HG02840 (cell line): Measurements from ENCODE around the gene HSPA12B.

Experiments used
- ATAC-seq: cut with Tn5 transposase; IDR thresholded peaks from one replicate; pipeline ENCODE4 v1.9.1; 2021; ENCODE audit warnings: mild to moderate bottlenecking, moderate library complexity, moderate number of reproducible peaks; ENCODE audit not compliant: unreplicated experiment, low FRiP score

HSPA12B gene, protein sequence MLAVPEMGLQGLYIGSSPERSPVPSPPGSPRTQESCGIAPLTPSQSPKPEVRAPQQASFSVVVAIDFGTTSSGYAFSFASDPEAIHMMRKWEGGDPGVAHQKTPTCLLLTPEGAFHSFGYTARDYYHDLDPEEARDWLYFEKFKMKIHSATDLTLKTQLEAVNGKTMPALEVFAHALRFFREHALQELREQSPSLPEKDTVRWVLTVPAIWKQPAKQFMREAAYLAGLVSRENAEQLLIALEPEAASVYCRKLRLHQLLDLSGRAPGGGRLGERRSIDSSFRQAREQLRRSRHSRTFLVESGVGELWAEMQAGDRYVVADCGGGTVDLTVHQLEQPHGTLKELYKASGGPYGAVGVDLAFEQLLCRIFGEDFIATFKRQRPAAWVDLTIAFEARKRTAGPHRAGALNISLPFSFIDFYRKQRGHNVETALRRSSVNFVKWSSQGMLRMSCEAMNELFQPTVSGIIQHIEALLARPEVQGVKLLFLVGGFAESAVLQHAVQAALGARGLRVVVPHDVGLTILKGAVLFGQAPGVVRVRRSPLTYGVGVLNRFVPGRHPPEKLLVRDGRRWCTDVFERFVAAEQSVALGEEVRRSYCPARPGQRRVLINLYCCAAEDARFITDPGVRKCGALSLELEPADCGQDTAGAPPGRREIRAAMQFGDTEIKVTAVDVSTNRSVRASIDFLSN

DNA sequence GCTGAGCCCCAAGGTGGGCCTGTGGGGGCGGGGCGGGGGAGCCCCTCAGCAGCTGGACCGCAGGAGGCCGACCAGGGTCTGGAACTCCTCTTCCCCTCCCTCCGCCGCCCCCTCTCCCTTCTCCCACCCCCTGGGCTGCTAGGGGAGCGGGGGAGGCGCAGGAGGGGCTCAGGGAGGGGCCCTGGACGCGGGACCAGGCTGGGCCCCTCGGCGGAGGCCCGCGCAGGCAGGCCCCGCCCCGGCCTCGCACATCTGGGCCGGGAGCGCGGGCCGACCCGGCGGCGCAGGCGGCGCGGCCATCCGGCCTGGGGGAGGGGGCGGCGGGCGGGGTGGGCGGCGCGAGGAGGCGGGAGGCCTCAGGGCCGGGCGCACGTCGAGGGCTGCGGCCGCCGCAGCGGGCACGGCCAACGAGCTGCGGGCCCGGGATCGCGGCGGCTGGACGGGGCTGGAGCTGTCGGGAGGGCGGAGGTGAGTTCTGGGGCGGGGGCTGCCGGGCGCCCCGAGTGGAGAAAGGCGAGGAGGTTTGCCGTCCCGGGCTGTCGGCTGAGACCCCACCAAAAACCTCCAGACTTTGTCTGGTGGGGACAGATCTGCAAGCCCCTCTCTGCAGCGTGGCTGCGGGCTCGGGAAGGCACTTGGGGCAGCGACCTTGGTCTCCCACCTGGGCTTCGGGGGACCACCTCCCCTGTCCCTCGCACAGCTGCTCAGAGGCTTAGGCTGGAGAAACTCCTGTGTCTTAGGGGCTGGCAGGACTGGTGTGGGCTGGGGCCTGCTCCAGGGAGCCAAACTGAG, at the start of gene HSPA12B:
TSS of gene HSPA12B (plus strand) at position 359 of the 792 bp plus-strand sequence. CDS start 5,990 bp downstream, outside the sequence.
- no peak for ATAC-seq

DNA sequence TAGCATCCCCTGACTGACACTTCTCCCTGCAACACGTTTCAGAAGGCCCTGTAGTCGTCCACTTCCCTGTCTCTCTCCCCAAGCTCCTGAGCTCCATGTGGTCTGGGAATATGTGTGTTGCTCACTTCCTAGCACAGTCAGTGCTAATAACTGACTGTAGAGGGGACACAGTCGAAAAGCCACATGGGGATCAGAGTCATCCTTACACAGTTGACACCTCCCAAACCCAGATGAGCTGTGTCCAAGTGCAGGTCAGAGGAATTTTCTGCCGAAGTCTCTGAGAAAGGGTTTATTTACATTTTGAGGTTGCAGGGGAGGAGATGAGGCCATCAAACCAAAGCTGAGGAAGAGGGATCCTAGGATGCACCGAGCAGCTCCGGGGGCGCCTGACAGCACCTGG, 47.1 kb upstream of the HSPA12B start:
- no peak for ATAC-seq

DNA sequence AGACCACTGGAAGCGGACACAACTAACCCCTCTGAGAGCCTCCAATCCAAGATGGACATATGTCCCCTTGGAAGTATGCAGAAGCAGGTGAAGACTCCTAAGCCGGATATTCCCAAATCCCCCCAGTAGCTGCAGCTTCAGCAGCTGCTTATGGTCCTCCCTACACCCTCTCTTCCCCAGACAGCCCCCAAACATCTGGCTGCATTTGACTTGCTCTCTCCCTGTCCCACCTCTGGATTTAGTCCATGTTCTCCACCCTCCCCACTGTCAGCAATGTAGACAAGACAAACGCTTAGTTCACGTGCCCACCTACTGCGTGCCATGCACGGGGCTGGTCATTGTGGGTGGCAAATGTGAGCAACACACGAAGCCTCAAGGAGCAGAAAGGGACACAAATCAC, 46.1 kb upstream of the HSPA12B start:
- no peak for ATAC-seq

DNA sequence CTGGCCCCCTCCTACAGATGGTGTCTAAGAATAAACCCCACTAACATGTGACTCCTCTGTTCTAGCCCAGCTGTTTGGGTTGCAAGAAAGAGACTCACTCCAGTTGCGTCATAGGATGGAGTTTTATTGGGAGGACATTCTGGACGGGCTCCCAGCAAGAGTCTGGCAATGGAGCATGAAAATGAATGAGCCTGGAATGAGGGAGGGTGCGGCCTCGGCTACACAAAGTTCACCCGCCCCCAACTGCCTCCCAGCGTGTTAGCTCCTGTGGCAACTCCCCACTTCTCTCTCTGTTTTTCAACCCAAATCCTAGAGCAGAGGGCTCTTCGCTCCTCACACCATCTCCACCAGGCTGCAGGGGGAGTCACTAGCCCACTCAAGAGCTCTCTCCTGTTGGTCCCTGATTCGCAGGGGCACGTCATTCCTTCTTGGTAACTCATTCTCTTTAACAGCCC, 45.6 kb upstream of the HSPA12B start:
- no peak for ATAC-seq

DNA sequence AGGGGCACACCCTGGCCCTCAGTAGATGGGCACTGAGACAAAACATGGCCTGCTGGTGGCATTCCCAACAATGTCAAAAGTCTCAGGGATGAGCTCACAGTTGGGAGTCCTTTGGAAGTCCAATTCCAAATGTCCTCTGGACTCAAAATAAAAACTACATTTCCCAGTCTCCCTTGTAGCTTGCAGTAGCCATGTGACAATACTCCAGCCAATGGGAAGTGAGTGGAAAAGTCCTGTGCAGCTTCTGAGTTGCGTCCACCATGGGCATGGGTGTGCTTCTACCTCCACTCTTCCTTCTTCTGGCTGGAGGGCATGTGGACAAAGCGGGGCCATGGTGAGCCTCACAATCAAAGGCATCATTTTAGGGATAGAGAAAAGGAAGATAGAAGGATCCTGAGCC, 44.8 kb upstream of the HSPA12B start:
- ATAC-seq, result no peak

DNA sequence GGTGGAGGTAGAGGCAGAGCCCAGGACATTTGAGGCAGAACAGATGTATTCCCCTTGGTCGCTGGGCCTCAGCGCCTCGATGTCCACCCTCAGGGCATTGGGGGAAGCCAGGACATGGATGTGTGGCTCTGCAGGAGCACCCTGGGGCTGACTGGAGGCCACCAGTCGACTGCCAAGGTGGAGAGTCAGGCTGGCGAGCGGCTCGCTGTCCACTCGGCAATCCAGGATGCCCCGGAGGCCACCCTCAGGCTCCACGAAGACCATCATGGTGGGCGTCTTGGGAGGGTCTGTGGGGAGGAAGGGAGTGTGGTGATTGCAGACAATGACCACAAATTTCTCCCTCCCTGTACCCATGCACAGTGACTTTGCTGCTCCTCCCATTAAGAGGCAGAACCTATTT, 42.5 kb upstream of the HSPA12B start:
- no peak for ATAC-seq

DNA sequence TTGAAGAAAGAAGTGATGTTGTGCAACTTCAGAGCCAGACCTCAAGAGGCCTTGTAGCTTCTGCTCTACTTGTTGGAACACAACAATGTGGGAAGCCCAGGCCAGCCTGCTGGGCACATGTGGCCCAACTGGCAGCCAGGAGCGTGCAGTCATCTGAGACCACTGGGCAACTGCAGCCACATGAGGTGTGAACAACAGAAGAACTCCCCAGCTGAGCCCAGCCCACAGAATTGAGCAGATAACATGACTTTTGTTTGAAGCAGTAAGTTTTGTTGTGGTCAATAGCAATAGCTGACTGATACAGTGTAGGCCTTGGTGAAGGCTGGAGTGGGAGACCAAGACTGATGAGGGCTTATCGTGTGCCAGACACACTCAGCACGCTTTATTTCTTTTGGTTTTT, 42.1 kb upstream of the HSPA12B start:
- ATAC-seq, result no peak

DNA sequence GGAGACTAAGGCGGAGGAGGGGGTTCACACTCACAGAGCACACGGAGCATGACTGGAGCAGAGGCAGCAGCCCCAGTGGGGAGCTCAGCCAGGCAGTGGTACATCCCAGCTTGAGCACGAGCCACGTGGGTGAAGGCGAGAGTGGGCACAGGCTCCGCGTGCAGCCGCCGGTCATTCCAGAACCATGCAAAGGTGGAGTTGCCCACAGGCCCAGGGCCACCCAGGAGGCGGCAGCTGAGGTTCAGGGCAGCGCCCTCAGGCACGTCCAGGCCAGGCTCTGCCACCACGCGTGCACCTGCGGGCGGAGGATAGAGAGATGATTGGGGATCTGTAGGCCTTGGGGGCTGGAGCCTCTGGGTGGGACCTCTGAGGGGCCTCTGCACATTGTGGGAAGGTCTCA, 41.2 kb upstream of the HSPA12B start:
- ATAC-seq, result no peak

DNA sequence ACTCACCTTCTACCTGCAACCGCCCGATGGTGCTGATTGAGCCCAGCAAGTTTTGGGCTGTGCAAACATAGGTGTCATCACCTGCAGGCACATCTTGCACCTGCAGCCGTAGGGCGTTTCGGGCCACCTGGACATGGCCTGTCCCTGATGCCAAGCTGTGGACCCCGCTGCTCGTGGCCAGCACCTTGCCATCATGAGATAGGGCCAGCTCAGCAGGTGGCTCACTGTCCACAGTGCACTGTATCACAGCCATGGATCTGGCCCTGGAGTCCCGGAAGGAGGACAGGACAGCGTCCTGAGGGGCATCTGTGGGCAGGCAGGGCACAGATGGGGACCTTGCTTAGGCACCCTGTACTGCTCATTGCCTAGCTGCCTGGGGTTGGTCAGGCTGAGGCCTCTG, 40.6 kb upstream of the HSPA12B start:
- no peak for ATAC-seq

DNA sequence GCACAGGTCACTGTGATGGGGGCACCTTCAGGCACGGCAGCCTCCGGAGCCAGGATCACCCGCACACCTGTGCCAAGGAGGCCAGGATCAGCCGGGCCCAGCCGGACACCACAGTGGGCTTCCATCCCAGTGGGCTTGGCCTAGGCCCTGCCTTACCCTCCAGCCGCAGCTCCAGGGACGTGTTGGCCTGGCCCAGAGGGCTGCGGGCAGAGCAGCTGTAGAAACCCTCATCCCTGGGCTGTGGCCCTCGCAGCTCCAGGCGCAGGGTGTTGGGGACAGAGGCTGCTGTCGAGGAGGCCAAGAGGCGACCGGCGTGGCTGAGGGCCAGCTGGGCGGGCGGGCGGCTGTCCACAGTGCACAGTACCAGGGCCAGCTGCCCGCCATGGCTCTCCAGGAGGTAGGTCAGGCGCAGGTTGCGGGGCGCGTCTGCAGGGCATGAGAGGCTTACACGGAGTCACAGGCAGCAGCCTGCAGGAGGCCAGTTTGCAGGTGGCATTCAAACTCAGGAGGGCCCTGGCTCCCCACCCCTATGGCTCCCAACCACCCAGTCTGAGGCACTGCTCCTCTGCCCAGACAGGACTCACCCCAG, 39.7 kb upstream of the HSPA12B start:
- no peak for ATAC-seq

DNA sequence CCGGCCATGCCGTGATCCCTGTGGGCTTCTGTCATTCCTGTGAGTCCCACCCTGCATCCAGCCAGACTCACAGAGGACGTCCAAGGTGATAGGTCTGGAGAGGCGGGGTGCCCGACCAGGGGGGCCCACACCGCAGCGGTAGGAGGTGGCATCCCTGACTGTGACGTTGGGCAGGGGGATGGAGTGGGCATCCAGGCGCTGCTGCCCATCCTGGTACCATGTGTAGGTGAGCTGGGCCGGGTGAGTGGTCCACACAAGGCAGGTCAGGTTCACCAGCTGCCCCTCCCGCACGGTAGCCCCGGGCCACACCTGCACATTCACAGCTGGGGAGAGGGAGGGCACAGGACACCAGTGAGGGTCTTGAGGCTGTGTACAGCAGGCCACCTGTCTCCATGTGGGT, 39.1 kb upstream of the HSPA12B start:
- ATAC-seq, result no peak

DNA sequence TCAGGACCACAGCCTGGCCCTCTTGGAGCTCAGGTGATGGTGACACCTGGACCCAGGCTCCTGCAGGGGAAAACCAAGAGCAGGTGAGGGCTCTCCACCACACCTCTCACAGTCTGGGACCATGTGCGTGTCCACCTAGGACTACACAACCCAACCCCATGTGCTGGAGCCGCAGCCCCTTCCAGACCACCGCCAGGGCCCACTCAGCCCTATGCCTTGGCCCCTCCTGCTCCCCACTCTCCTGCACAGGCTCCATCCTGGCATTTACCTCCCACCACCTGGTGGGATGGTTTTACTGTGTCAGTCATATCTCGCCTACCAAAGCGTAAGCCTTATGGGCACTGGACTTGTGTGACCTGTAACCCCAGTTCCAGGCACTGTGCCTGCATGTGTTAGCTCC, 37.6 kb upstream of the HSPA12B start:
- ATAC-seq, result no peak

DNA sequence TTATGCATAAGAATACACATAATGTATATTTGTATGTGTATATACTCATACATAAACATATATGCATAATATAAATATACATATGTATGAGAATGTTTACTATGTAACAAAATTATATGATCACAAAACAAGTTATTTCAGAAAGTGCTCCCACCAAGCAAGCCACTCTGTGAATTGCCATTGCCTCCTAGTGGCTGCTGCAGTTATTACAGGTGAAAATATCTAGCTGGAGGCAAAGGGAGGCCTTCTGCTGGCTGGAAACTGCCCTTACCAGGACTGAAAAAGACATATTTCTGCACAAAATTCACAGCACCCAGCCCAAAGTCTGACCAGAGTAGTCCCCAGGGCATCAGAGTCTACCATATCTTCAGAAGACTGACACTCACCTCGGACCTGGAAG, 36.3 kb upstream of the HSPA12B start:
- no peak for ATAC-seq

DNA sequence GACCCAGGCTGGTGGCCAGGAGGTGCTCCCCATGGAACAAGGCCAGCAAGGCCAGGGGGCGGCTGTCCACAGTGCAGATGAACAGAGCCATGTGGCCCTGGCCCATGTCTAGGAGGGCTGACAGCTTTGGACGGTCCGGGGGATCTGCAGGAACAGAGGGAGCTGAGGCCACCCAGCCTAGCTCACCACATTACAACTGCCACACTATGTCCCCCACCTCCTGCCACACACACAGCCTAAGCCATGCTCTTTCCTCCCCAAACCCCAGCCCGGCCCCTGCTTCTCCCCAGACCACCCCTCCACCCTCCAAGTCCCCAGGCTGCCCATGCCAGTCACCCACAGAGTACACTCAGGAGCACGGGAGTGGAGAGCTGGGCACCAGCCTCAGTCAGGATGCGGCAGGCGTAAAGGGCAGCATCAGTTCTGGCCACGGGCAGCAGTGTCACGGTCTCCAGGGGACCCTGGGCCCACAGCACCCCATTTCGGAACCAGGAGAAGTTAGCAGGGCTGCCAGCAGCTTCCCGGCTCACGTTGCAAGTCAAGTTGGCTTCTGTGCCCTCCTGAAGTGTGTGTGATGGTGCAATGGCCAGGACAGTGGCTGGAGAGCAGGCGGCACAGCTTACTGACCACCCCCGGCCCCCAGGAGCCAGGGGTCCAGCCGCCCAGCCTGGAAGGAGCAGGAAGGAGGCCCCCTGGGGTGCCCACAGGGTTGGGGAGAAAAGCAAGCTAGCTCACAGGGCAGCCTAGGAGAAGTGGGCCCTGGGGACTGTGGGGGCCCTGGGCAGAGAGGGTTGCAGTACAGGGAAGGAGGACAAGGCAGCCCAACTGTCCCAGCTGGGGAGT, 35.5 kb upstream of the HSPA12B start:
- ATAC-seq, result no peak

DNA sequence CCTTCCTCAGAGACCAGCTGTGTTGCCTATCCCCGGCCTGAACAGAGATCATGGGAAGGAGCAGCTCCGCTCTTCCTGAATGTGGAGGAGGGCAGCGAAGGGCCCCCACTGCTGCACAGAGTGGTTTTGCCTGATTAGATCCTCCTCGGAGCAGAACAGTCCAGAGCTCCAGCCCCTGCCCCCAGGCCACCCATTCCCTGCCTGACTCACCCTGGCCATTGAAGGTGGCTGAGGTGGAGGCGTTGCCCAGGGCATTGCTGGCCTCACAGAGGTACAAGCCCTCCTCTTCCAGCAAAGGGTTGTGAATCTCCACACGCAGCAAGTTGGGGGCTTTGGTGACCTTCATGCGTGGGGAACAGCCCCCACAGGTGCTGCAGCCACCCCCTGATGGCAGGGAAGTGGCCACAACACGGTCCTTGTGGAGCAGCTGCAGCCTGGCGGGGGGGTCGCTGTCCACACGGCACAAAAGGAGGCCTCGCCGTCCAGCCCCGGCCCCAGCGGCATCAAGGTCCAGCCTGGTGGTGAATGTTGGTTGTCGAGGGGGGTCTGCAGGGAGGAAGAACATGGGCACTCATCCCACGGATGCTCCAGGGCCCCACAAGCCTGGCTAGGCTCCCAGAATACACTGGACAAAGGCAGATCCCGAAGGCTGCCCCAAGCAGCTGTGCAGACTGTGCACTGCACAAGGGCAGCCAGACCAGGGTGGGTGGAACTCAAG, 34.7 kb upstream of the HSPA12B start:
- no peak for ATAC-seq

DNA sequence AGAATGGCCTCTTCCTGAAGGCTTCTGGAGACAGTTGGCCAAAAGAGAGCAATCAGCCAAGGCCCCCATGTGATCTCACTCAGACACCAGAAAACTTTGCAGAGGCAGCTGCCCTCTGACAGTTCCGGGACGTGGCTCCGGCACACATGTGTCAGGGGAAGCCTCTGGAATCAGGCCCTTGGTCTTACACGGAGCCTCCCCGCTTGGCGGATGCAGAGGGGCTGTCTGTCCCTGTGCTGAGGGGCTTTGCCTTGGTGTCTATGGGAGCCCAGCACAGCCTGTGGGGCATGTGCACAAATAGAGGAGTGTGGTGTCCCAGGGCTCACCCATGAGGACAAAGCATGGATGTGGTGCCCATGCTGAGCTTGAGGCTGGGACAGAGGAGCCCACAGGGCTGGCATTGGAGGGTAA, 33.9 kb upstream of the HSPA12B start:
- ATAC-seq, result no peak

DNA sequence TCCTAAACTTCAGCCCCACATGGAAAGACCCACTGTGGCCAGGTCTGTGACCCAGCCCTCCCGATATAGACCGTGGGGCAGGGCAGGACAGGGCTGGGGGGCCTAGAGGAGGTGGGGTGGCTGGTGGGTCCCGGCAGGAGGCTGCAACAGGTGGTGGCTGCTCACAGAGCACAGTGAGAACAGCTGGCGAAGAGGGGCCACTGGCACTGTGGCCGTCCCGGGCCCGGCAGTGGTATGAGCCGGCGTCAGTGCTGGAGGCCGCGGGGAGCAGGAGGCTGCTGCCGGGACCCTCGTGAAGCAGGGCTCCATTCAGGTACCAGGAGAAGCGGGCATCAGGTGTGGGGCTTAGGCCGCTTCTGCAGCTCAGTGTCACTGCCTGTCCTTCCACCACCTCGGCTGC, 33.4 kb upstream of the HSPA12B start:
- ATAC-seq, result no peak

DNA sequence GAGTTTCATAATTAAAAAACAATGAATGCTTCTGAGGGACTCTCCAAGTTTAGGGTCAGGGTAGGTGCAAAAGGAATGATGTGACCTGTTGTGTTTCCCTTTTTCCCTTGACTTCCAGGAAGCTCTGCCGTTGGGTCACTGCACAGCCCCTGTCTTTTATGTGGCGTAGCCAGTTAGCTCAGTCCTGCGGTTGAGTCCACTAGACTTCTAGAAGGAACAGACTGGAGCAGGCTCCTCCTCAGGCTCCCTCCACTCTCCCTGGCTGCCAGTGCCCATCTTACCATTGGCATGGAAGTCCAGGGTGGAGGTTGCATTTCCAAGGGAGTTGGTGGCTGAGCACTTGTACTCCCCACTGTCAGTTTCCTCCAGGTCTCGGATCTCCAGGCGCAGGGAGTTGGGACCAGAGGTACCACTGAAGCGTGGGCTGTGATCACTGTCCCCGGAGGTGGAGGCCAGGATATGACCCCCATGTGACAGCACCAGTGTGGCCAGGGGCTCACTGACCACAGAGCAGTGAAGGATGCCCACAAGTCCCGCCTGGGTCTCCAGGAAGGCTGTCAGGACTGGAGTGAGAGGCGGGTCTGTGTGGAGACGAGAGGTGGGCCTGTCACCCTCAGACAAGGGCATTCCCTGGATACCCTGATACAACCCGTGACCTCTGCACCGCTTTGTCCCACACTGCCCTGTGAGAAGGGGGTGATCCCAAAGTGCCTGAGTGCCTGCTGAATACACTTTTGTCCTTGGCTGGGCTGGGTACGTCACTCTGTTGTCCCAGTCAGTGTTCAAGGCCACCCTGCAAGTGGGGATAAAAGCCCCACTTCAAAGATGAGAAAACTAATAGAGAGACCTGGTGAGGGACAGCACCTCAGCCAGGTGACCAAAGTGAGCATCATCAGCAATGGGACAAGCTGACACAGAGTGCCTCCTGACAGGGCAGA, 31.2 kb upstream of the HSPA12B start:
- ATAC-seq, result no peak
